ENCODE measurements around the gene UCP2.

UCP2 gene

DNA sequence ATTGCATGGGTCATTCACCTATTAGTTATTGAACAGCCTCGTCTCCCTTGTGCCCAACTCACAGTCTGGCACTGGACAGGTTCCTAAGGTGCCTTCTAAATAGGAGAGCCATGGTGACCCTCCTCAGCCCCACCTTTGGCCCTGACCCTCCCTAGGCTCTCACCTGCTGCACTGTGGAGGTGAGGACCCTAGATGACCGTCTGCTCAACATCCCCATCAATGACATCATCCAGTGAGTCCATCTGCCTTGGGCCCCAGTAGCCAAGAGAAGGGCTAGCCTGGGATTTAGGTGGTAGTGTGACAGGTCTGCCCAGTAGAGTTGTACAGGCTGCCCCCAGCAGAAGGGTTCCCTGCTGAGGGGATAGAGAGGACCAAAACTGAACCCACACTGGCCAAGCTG lies 13.6 kb downstream of the UCP2 start:
- in situ Hi-C loops (cut with HindIII; ENCODE audit: low pct_unique_long_range_greater_than_20kb, low sequenced_read_pairs): no loop called here
- DNase-seq (ENCODE audit: low read depth in 1 of 2, low spot score in 1 of 2): no peak
- no peak for TF ChIP-seq JUND (IDR thresholded peaks at IDR 0.05; ENCODE audit: low read depth)

DNA sequence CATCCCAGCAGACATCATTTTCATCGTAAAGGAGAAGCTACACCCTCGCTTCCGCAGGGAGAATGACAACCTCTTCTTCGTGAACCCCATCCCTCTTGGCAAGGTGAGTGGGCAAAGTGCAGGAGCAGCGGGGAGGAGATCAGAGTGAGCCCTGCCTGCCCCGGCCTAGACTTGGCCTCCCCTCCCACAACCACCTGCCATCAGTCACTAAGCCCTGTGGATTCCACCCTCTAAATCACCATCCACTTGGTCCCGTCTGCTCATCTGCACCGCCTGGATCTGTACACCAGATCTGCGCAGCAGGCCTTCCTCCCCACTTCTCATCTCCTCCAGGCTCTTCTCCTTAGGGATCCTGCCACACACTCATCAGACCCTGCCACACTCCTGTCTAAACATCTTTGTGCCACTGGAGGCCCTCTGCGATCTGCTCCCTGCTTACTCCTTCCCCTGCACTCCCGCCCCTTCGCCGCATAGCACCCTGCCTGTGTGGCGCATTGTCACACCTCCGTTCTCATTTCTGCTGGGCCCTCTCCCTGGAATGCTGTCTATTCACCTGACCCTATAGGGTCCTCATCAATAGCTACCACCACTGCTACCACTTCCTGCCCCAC lies 14.2 kb downstream of the UCP2 start:
- no peak for DNase-seq (ENCODE audit: low read depth in 1 of 2, low spot score in 1 of 2)
- TF ChIP-seq JUND (IDR thresholded peaks at IDR 0.05; ENCODE audit: low read depth): no peak
- in situ Hi-C loops (cut with HindIII; ENCODE audit: low pct_unique_long_range_greater_than_20kb, low sequenced_read_pairs): no loop called here

DNA sequence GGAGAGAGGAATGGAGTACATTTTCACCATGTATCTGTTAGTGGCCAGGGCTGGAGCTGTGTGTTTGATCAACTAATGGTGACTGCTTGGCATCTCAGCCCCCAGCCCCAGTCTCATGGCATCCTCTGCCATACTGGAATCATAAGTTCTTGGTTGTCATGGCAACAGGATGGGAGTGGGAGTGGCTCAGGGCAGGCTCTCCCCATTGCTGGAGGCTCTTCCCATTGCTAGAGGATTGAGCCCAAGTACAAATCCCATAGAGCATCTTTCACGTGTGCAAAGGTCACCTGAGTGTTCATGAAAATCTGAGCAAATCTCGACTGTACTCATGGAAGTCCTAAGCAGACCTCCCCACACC lies 16.9 kb downstream of the UCP2 start:
- TF ChIP-seq JUND (IDR thresholded peaks at IDR 0.05; ENCODE audit: low read depth): no peak
- no peak for DNase-seq (ENCODE audit: low read depth in 1 of 2, low spot score in 1 of 2)
- in situ Hi-C loops (cut with HindIII; ENCODE audit: low pct_unique_long_range_greater_than_20kb, low sequenced_read_pairs): no loop called here

DNA sequence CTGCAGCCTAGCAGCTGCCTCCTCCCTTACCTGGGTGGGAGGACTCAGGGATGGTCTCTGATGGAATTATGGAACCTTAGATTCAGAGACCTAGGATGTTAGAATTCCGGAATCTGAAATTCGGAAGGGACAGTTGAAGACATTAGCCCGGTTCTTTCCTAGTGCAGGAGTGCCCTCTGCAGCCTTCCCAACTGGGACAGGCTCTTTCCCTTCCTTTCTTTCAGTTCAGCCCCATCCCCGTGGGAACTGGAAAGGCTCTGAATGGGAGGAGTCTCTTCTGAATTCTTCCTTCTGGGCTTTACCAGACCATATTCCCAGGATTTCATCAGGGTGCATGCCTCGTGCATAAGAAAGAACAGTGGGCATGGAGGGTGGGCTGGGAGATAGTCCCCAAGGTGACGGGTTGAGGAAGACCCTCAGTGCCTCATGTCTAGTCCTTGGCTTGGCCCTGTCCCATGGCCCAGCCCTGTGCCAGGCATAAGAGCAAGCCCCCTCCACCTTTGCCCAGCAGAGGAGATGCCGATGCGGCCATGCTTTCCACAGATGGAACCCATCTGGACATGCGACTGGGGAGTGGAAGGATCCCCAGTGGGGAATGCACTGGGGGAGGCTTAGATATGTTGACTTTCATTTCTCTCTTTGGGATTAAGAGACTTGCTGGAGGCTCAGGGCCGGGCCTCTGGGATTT lies 17.4 kb downstream of the UCP2 start:
- no peak for TF ChIP-seq JUND (IDR thresholded peaks at IDR 0.05; ENCODE audit: low read depth)
- peak in 1 of 2 experiments; percentile 52 for DNase-seq (ENCODE audit: low read depth in 1 of 2, low spot score in 1 of 2)
- in situ Hi-C loops (cut with HindIII; ENCODE audit: low pct_unique_long_range_greater_than_20kb, low sequenced_read_pairs): no loop called here

GRCh38 chr11:73963861-73964260 lies 18.8 kb downstream of the UCP2 start:
- DNase-seq (ENCODE audit: low read depth in 1 of 2, low spot score in 1 of 2): no peak
- no peak for TF ChIP-seq JUND (IDR thresholded peaks at IDR 0.05; ENCODE audit: low read depth)
- in situ Hi-C loops (cut with HindIII; ENCODE audit: low pct_unique_long_range_greater_than_20kb, low sequenced_read_pairs): no loop called here

DNA sequence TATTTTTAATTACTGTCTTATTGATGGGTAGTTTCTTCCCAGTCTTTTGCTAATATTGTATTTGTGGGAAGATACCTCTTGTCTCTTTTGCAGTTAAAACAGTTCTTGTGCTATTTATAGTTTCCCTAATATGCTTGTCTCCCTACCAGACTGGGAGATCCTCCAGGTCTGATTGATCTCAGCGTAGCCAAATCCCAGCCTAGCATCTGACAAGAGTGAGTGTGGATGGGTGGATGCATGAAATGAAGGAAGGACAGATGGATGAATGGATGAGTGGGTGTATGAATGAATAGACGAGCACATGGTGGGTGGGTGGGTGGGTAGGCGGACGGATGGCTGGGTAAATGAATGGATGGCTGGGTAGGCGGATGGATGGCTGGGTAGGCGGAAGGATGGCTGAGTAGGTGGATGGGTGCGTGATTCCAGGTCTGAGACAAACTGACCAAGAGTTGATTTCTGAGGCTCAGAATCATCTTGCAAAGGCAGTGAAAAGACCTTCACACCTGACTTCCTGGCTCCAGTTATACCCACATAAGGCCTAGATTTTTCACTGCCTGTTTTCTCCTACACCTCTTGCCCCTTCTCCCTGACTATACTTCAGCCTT lies 20.4 kb downstream of the UCP2 start:
- no peak for TF ChIP-seq JUND (IDR thresholded peaks at IDR 0.05; ENCODE audit: low read depth)
- in situ Hi-C loops (cut with HindIII; ENCODE audit: low pct_unique_long_range_greater_than_20kb, low sequenced_read_pairs): no loop called here
- no peak for DNase-seq (ENCODE audit: low read depth in 1 of 2, low spot score in 1 of 2)

GRCh38 chr11:73961321-73961720 lies 21.3 kb downstream of the UCP2 start:
- TF ChIP-seq JUND (IDR thresholded peaks at IDR 0.05; ENCODE audit: low read depth): no peak
- in situ Hi-C loops (cut with HindIII; ENCODE audit: low pct_unique_long_range_greater_than_20kb, low sequenced_read_pairs): no loop called here
- DNase-seq (ENCODE audit: low read depth in 1 of 2, low spot score in 1 of 2): peak in 1 of 2 experiments; percentile 21

DNA sequence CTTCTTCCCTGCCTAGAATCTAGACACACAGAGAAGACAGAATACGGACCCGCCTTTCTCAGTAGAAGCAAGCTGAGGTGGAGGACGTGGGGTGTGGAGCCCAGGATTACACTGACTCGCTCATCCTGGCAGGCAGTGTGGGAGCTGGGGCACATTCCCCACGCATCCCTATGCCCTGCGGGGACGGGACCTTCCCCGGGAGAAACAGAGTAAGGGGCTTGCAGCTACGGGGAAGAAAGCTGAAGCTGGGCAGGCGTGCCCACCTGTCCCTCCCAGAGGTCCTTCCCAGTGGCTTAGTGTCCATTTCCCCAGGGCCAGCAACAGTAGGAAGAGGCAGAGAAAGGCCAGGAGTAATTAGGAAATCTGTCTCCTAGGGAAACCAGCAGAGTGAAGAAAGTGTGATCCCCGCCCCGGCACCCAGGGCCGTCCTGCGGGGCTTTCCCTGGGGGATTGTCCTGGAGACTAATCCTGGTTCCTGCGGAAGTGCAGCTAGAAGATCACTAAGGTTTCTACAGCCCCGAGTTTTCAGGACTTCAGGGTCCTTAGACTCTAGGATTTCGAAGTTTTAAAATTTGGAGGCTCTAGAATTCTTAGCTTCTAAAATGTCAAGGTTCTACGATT lies 24.0 kb downstream of the UCP2 start:
- DNase-seq (ENCODE audit: low read depth in 1 of 2, low spot score in 1 of 2): no peak
- no peak for TF ChIP-seq JUND (IDR thresholded peaks at IDR 0.05; ENCODE audit: low read depth)
- in situ Hi-C loops (cut with HindIII; ENCODE audit: low pct_unique_long_range_greater_than_20kb, low sequenced_read_pairs): no loop called here

DNA sequence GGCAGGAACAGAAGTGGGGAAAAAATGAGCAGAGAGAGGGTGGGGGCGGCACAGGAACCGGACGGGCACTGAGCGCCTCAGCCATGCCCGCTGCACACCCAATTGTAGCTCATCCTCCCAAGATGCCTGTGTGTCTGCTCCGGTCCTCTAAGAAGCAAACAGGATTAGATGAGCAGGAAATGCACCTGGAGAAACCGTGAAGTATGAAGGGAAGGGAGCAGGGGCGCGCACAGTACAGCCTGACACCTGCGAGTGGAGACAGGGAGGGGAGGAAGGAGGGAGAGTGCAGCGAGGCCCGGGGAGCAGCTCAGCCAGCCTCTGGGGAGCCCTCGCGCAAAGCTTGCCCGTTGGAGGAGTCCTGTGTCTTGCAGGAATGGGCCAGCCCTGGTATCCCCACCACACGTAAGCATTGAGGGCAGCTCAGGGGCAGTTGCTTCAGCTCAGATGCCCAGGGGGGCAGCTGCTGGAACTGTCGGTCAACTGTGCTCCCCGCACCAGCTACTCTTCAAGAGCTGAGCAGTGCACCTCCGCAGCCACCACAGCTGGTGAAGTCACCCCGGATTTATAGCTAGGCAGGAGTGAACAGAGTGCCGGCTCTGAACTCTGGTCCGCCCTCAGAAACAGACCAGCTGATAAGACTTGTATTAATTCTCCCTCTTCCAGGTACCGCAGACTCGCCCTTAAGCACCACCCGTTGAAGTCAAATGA lies 24.8 kb downstream of the UCP2 start:
- DNase-seq (ENCODE audit: low read depth in 1 of 2, low spot score in 1 of 2): no peak
- in situ Hi-C loops (cut with HindIII; ENCODE audit: low pct_unique_long_range_greater_than_20kb, low sequenced_read_pairs): no loop called here
- no peak for TF ChIP-seq JUND (IDR thresholded peaks at IDR 0.05; ENCODE audit: low read depth)

DNA sequence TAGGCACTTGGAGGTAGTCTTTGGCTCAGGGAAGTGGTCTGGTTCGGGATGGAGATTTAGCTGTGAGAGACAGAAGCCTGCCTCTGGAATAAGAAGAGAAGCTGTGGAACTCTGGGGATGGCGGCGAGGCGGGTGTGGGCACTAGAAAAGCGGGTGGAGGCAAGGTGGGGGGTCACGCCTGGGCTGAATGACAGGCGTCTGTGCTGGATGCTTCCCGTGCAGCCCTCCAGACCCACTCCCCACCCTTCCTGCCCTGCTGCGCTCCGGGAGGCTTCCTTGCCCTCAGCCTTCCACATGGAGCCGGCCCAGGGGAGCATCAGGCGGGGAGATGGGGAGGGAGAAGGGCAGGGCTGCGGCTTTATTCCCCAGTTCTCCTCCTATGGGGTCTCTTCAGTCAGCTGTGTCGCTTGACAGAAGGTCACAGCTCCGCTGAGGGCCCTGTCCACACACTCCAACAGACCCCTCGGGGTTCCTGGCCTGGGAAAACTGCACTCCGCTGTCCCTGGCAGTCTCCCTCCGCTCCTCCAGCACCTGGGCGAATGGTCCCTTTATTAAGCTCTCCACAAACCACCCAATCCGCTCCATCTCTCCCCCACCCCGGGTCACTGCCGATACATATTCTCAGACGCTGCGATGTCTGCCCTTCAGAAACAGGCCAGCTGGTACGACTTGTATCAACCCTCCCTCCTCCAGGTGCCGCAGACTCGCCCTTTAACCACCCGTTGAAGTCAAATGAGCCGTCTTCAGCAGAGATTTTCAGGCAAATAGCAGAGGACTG lies 25.6 kb downstream of the UCP2 start:
- no peak for TF ChIP-seq JUND (IDR thresholded peaks at IDR 0.05; ENCODE audit: low read depth)
- no peak for DNase-seq (ENCODE audit: low read depth in 1 of 2, low spot score in 1 of 2)
- in situ Hi-C loops (cut with HindIII; ENCODE audit: low pct_unique_long_range_greater_than_20kb, low sequenced_read_pairs): no loop called here

GRCh38 chr11:73951797-73952196 lies 30.8 kb downstream of the UCP2 start:
- in situ Hi-C loops (cut with HindIII; ENCODE audit: low pct_unique_long_range_greater_than_20kb, low sequenced_read_pairs): no loop called here
- no peak for DNase-seq (ENCODE audit: low read depth in 1 of 2, low spot score in 1 of 2)
- TF ChIP-seq JUND (IDR thresholded peaks at IDR 0.05; ENCODE audit: low read depth): no peak
